HS-27A (cell line): Measurements from ENCODE around the gene DLEC1.
"Not testable (repeated sequence)": the region's sequence is repeated elsewhere in the genome, so short reads cannot be mapped to it uniquely, and the experiment has no call there.

Experiments used
- DNase-seq: peaks from one replicate; pipeline ENCODE4 v3.0.0-alpha.2; 2012; ENCODE audit warnings: low read depth, missing footprints

Gene DLEC1

GRCh38 chr3:38084334-38085310, 45.6 kb downstream of the DLEC1 start:
- DNase-seq: no peak

- DNase-seq: no peak
Observed at GRCh38 chr3:38085311-38085942, 46.4 kb downstream of the DLEC1 start.

- no peak for DNase-seq
Observed at GRCh38 chr3:38085943-38086324, 46.9 kb downstream of the DLEC1 start.

- DNase-seq: no peak
Observed at GRCh38 chr3:38086496-38086895, 47.5 kb downstream of the DLEC1 start.

- DNase-seq: not testable (repeated sequence)
Observed at GRCh38 chr3:38087278-38087677, 48.3 kb downstream of the DLEC1 start.

- no peak for DNase-seq
Observed at GRCh38 chr3:38088126-38089078, 49.4 kb downstream of the DLEC1 start.

GRCh38 chr3:38089163-38089562, 50.2 kb downstream of the DLEC1 start:
- no peak for DNase-seq

- DNase-seq: no peak
Observed at GRCh38 chr3:38090453-38090852, 51.4 kb downstream of the DLEC1 start.

GRCh38 chr3:38094999-38095398, 56.0 kb downstream of the DLEC1 start:
- no peak for DNase-seq

GRCh38 chr3:38095669-38096483, 56.9 kb downstream of the DLEC1 start:
- DNase-seq: no peak

- DNase-seq: no peak
Observed at GRCh38 chr3:38097446-38098375, 58.7 kb downstream of the DLEC1 start.

GRCh38 chr3:38098376-38098723, 59.3 kb downstream of the DLEC1 start:
- DNase-seq: no peak

- DNase-seq: no peak
Observed at GRCh38 chr3:38099518-38099917, 60.5 kb downstream of the DLEC1 start.

- DNase-seq: no peak
Observed at GRCh38 chr3:38100498-38100897, 61.5 kb downstream of the DLEC1 start.

GRCh38 chr3:38101811-38102443, 62.9 kb downstream of the DLEC1 start:
- no peak for DNase-seq

GRCh38 chr3:38102444-38102814, 63.4 kb downstream of the DLEC1 start:
- no peak for DNase-seq

- no peak for DNase-seq
Observed at GRCh38 chr3:38105525-38105924, 66.5 kb downstream of the DLEC1 start.

- DNase-seq: no peak
Observed at GRCh38 chr3:38107911-38108648, 69.1 kb downstream of the DLEC1 start.
